ENCODE results near the gene ITPRID1.

The ITPRID1 gene

GRCh38 chr7:31495653-31496052, 18.2 kb upstream of the ITPRID1 start (continued):
- TF ChIP-seq CREB5 (CRISPR knock-in tag; IDR thresholded peaks at IDR 0.05; ENCODE audit: low read depth) (no peak), PPARA (CRISPR knock-in tag; IDR thresholded peaks at IDR 0.05; ENCODE audit: borderline replicate concordance) (no peak), TOX (CRISPR knock-in tag; IDR thresholded peaks at IDR 0.05; ENCODE audit: borderline replicate concordance) (no peak), ZNF8 (CRISPR knock-in tag; IDR thresholded peaks at IDR 0.05) (no peak), ZFP30 (CRISPR knock-in tag; IDR thresholded peaks at IDR 0.05) (no peak)

- no peak for ATAC-seq
- TF ChIP-seq POU6F1 (CRISPR knock-in tag; IDR thresholded peaks at IDR 0.05; ENCODE audit: borderline replicate concordance, low read depth) (no peak), GLIS3 (CRISPR knock-in tag; IDR thresholded peaks at IDR 0.05) (no peak), ZFP3 (CRISPR knock-in tag; IDR thresholded peaks at IDR 0.05) (no peak), OSR1 (CRISPR knock-in tag; IDR thresholded peaks at IDR 0.05) (no peak), CREB5 (CRISPR knock-in tag; IDR thresholded peaks at IDR 0.05; ENCODE audit: low read depth) (no peak), ESRRG (CRISPR knock-in tag; IDR thresholded peaks at IDR 0.05) (no peak), TOX (CRISPR knock-in tag; IDR thresholded peaks at IDR 0.05; ENCODE audit: borderline replicate concordance) (no peak), TSHZ2 (CRISPR knock-in tag; IDR thresholded peaks at IDR 0.05) (no peak), CSDC2 (CRISPR knock-in tag; IDR thresholded peaks at IDR 0.05) (no peak), ZFP30 (CRISPR knock-in tag; IDR thresholded peaks at IDR 0.05) (no peak), ISL1 (CRISPR knock-in tag; IDR thresholded peaks at IDR 0.05) (no peak), ZC3H10 (CRISPR knock-in tag; IDR thresholded peaks at IDR 0.05) (no peak), PPARA (CRISPR knock-in tag; IDR thresholded peaks at IDR 0.05; ENCODE audit: borderline replicate concordance) (no peak), TCF4 (CRISPR knock-in tag; IDR thresholded peaks at IDR 0.05; ENCODE audit: borderline replicate concordance) (no peak), ZNF70 (CRISPR knock-in tag; IDR thresholded peaks at IDR 0.05) (no peak), SNAI2 (CRISPR knock-in tag; IDR thresholded peaks at IDR 0.05) (no peak), PATZ1 (CRISPR knock-in tag; IDR thresholded peaks at IDR 0.05; ENCODE audit: borderline replicate concordance) (no peak)
Observed at GRCh38 chr7:31497516-31497915, 16.4 kb upstream of the ITPRID1 start.

GRCh38 chr7:31500656-31501055, 13.2 kb upstream of the ITPRID1 start:
- ATAC-seq: no peak
- no peak for TF ChIP-seq ZNF70 (CRISPR knock-in tag; IDR thresholded peaks at IDR 0.05)
- no peak for TF ChIP-seq TOX (CRISPR knock-in tag; IDR thresholded peaks at IDR 0.05; ENCODE audit: borderline replicate concordance)
- no peak for TF ChIP-seq PPARA (CRISPR knock-in tag; IDR thresholded peaks at IDR 0.05; ENCODE audit: borderline replicate concordance)
- TF ChIP-seq ZFP30 (CRISPR knock-in tag; IDR thresholded peaks at IDR 0.05): no peak
- no peak for TF ChIP-seq BACH2 (CRISPR knock-in tag; IDR thresholded peaks at IDR 0.05; ENCODE audit: borderline replicate concordance)
- no peak for TF ChIP-seq ZNF8 (CRISPR knock-in tag; IDR thresholded peaks at IDR 0.05)
- no peak for TF ChIP-seq CSRNP3 (CRISPR knock-in tag; IDR thresholded peaks at IDR 0.05)
- TF ChIP-seq CREB5 (CRISPR knock-in tag; IDR thresholded peaks at IDR 0.05; ENCODE audit: low read depth): no peak
- TF ChIP-seq SNAI2 (CRISPR knock-in tag; IDR thresholded peaks at IDR 0.05): no peak
- TF ChIP-seq GLIS3 (CRISPR knock-in tag; IDR thresholded peaks at IDR 0.05): no peak
- TF ChIP-seq ZNF565 (CRISPR knock-in tag; conservative IDR thresholded peaks at IDR 0.05; ENCODE audit: low read depth): no peak
- no peak for TF ChIP-seq ARNTL (CRISPR knock-in tag; IDR thresholded peaks at IDR 0.05; ENCODE audit: borderline replicate concordance, low read depth)
- TF ChIP-seq CSDC2 (CRISPR knock-in tag; IDR thresholded peaks at IDR 0.05): no peak
